Hematopoietic multipotent progenitor cell treated with erythropoietin and hydrocortisone succinate and interleukin-3 and kit ligand, for 8 days (in vitro differentiated cells): ENCODE data around the gene TCF7L1.
A peak's percentile ranks its signal among the peaks of the same experiment; 100 is the strongest.
"Not testable (repeated sequence)": the region's sequence is repeated elsewhere in the genome, so short reads cannot be mapped to it uniquely, and the experiment has no call there.

Experiments used
- DNase-seq: peaks from one replicate; pipeline ENCODE4 v3.0.0-alpha.2; 2015

Gene TCF7L1

GRCh38 chr2:85329181-85329651 is 196.0 kb downstream of the TCF7L1 start:
- peak; percentile 72 for DNase-seq

GRCh38 chr2:85329701-85330100 is 196.5 kb downstream of the TCF7L1 start:
- not testable (repeated sequence) for DNase-seq

DNA sequence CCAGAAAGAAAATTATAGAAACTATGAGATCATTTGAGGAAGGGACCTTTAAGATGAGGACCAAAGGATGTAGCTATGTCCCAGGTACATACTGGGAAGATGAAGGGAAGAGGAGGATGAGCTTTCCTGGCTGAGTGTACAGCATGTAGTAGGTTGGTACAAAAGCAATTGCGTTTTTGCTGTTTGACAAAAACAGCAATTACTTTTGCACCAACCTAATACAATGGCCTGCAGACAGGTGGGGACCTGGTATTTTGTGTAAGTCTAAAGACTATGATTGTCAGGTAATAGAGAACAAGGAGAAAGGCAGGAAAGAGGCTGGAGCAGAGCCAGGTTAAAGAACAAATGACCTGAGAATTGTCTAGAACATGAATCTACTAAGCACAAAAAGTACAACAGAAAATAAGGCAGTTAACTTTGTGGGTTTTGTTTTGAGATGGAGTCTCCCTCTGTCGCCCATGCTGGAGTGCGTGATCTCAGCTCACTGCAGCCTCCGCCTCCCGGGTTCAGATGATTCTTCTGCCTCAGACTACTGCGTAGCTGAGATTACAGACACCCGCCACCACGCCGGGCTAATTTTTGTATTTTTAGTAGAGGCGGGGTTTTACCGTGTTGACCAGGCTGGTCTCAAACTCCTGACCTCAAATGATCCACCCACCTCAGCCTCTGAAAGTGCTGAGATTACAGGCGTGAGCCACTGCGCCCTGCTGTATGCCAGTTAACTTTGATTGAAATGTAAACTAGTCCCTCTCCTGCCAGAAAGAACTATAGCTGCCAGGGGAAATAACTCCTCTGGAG is 197.8 kb downstream of the TCF7L1 start:
- no peak for DNase-seq

DNA sequence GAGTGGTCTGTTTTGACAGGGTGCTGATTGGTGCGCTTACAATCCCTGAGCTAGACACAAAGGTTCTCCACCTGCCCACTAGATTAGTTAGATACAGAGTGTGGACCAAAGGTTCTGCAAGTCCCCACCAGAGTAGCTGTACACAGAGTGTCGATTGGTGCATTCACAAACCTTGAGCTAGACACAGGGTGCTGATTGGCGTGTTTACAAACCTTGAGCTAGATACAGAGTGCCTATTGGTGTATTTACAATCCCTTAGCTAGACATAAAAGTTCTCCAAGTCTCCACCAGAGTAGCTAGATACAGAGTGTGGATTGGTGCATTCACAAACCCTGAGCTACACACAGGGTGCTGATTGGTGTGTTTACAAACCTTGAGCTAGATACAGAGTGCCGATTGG is 200.7 kb downstream of the TCF7L1 start:
- not testable (repeated sequence) for DNase-seq

- no peak for DNase-seq
These were observed 201.7 kb downstream of the TCF7L1 start for GRCh38 chr2:85334928-85335327.

DNA sequence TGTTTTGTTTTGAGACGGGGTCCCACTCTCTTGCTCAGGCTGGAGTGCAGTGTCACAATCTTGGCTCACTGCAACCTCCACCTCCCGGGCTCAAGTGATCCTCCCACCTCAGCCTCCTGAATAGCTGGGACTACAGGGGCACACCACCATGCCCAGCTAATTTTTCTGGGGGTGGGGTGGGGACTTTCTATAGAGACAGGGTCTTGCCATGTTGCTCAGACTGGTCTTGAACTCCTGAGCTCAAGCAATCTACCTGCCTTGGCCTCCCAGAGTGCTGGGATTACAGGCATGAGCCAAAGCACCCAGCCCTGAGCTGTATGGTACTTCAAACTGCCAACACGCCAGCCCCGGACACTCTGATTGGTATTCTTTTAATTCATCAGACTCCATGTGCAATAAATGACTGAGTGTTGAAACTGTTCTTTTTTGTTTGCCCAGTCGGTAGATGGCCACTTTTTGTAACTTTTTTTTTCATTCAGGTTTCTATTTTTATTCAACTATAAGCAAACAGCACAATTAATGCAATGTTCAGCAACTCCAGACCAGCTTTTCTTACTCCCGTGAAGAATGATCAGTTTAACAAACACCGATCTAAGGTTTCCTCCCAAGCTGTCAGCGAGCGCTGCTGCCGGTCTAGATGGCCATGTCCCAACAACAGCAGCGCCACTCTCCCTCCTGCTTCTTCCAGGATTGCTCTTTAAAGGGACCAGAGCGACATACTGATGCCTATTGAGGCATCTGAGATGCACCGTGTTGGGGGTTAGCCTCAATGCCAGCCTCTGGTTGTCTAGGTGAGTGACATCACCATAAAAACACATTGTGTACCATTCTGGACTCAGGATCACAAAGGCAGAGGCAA is 207.1 kb downstream of the TCF7L1 start:
- no peak for DNase-seq

DNA sequence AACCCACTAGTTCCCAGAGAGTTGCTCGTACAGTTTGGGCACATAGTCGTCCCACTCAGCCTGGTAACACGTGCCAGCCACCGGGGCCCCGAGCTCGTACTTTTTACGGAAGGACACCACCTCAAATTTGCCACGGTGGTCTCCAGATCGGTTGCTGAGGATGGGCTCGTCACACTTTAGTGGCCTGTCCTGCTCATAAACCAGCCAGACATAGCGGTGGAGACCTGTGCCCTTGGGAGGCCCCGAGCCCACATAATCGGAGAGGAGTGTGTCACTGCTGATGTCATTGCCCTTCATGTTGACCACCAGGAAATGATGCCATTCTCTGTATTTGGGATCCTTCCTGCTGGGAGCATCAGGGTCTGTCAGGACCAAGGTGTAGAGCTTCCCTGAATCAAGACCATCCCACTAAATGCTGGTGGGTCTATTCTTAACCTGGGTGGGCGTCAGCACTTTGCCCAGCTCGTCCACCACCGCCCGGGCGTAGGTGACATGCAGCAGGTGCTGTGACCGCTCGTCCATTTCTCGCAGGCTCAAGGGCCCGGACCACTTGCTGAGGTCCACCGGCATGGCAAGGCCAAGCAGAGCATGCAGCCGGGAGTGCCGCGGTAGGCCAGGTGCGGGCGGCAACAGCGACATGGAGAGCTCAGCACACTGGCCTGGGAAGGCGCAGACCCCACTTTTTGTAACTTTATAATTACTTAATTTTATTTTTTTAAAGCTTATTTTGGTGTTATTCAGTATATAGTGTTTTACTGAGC is 208.3 kb downstream of the TCF7L1 start:
- DNase-seq, result no peak

DNA sequence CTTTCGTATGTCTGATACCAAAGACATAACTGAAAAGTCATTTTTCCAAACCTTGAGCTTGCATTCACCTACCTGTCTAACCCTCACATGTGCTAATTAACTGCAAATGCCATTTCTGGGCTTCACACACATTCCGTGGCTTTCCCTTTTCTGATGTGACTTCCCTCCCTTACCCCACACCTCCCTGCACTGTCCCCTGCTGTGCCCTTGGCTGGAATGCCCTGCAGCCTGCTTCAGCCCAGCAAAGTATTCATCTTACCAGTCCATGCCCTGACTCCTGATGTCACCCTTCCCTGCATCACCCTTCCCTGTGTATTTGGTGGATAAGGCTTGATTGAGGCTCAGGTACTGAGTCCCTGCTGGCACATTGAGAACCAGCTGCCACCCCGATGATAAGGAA is 209.0 kb downstream of the TCF7L1 start:
- DNase-seq, result peak; percentile 6

- DNase-seq, result not testable (repeated sequence)
These were observed 210.2 kb downstream of the TCF7L1 start for GRCh38 chr2:85343207-85343895.

- no peak for DNase-seq
These were observed 211.3 kb downstream of the TCF7L1 start for GRCh38 chr2:85344356-85344954.

DNA sequence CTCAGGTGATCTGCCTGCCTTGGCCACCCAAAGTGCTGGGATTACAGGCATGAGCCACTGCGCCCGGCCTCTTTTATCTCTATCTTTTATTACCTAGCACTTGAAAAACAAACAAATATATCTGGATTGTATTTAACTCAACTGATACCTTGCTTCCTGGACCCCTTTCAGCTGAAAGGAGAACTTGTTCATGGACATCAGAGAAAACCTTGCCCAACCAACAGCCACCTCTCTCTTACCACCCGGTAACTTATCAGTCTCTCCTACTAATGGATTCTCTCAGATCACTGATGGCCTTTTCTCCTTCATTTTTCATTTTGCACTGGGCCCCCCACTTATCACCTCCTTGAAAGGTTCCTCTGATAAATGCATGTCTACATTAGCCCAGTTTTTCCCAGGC is 214.4 kb downstream of the TCF7L1 start:
- no peak for DNase-seq

GRCh38 chr2:85353876-85354285 is 220.7 kb downstream of the TCF7L1 start:
- peak; percentile 28 for DNase-seq

DNA sequence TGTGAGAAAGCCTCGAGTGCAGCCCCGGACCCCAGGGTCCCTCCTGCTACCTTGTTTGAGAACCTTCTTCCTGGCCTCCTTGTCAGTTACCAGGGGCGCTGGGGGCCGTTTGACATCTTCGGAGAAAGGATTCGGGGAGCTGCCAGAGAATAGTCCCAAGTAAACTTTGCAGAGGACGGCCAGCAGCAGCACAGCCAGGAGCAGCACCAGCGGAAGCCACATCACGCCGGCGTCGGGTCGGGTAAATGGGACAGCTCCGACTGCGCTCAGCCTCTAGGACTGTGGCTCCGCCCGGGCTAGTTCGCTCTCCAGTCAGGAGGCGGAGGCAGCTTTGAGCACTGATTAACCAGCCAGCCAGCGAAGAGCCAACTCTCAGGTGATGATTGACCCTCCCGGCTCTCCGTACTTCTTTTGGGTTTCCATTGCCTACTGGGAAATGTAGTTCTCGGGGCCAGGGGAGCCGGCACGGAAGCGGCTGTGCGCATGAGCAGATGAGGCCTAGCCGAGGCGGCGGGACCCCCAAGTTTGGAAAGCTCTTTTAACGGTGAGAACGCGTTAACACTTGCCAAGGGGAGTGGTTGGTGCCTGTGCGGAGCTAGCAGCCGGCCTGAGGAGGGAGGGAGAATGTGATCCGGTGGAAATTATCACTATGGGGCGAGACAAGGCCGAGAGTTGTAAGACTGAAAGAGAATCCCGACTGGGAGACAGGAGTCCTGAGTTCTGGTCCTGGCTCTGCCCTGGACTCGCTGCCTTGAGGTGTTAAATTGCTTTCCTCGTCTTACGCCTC is 221.3 kb downstream of the TCF7L1 start, which contains the start of the genes ELMOD3 and RETSAT:
Gene ELMOD3 (plus strand): TSS at position 484 of the 787 bp plus-strand sequence. CDS start 2,430 bp downstream, outside the sequence.
Gene RETSAT (minus strand): TSS at position 243 of the 787 bp plus-strand sequence. CDS start 21 bp downstream, at position 222.
- DNase-seq, result peak; percentile 99

DNA sequence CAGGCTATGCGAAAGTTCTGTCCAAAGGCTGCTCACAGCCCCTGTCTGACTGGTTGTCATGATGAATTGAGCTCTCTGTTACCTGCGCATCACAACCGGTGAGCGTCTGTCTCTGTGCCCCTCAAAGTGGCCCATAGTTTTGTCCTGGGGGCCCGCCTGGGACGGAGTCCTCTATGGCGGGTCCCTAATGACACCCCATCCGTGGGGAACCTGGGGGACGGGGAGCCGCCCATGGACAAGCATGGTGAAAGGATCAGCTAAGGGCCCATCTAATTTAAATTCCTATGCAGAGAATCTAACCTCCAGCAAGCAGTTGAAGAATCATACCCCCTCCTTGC is 221.8 kb downstream of the TCF7L1 start:
- DNase-seq, result no peak

GRCh38 chr2:85355521-85355920 is 222.3 kb downstream of the TCF7L1 start:
- peak; percentile 29 for DNase-seq

DNA sequence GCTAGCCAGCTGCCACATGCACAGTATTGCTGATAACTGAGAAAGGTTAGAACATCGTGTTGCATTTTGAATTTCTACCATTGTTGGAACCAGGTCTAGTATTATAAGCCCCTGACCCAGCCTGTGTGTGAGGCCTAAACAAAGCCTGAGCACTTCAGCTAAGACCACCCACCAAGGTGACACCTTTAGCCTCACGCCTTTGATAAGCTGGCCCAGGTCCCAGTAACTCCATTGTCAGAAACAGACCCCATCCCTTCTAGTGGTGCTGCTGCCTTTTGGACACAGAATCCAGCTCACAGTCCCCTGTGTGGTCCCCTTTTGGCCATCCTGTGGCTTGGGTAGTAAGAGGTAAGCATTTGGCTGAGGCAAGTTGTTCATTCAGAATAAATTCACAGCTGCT is 223.0 kb downstream of the TCF7L1 start:
- DNase-seq, result no peak

DNA sequence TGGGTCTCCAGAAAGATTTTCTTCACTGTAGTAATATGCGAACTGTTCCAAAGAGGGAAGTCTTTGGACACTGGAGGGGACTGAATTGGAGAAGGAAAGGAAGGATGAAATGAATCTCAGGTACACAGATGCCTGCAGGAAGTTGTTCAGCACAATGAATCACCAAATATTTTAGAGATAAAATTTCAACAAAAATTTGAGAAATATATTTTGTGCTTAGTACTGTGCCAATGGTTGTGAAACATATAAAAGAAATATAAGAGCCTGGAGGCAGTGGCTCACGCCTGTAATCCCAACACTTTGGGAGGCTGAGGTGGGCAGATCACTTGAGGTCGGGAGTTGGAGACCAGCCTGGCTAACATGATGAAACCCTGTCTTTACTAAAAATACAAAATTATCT is 224.5 kb downstream of the TCF7L1 start:
- DNase-seq, result no peak
